ENCODE data around the gene AGPAT1.
A peak's percentile ranks its signal among the peaks of the same experiment; 100 is the strongest.

AGPAT1 gene

GRCh38 chr6:32168807-32169591 lies 6.9 kb downstream of the AGPAT1 start:
- peak; percentile 20 for DNase-seq (ENCODE audit: low spot score)

- no peak for DNase-seq (ENCODE audit: low spot score)
Observed at GRCh38 chr6:32168350-32168749, 7.5 kb downstream of the AGPAT1 start.

GRCh38 chr6:32167761-32168262 lies 8.1 kb downstream of the AGPAT1 start:
- no peak for DNase-seq (ENCODE audit: low spot score)

- no peak for DNase-seq (ENCODE audit: low spot score)
Observed at GRCh38 chr6:32167154-32167760, 8.6 kb downstream of the AGPAT1 start.

- DNase-seq (ENCODE audit: low spot score) = no peak
Observed at GRCh38 chr6:32166411-32167061, 9.3 kb downstream of the AGPAT1 start.

- DNase-seq (ENCODE audit: low spot score) = no peak
Observed at GRCh38 chr6:32164295-32164694, 11.6 kb downstream of the AGPAT1 start, which contains the start of gene EGFL8. EGFL8 (plus strand) TSS chr6:32164595; CDS start chr6:32166166, 1,571 bp downstream.

GRCh38 chr6:32163559-32164258 lies 12.2 kb downstream of the AGPAT1 start:
- DNase-seq (ENCODE audit: low spot score) = no peak

GRCh38 chr6:32158052-32158451 lies 17.8 kb downstream of the AGPAT1 start:
- DNase-seq (ENCODE audit: low spot score) = no peak

GRCh38 chr6:32156891-32157290 lies 19.0 kb downstream of the AGPAT1 start:
- DNase-seq (ENCODE audit: low spot score) = no peak

GRCh38 chr6:32154514-32155161 lies 21.2 kb downstream of the AGPAT1 start:
- peak; percentile 67 for DNase-seq (ENCODE audit: low spot score)

- peak; percentile 94 for DNase-seq (ENCODE audit: low spot score)
Observed at GRCh38 chr6:32153564-32154513, 22.0 kb downstream of the AGPAT1 start, which contains the start of gene PPT2. PPT2 (plus strand) TSS chr6:32154141; CDS start chr6:32154595, 454 bp downstream.

- peak; percentile 26 for DNase-seq (ENCODE audit: low spot score)
Observed at GRCh38 chr6:32152769-32153563, 22.9 kb downstream of the AGPAT1 start.

- peak; percentile 80 for DNase-seq (ENCODE audit: low spot score)
Observed at GRCh38 chr6:32151863-32152768, 23.8 kb downstream of the AGPAT1 start, which contains the start of gene PRRT1. PRRT1 (minus strand) TSS chr6:32151939; CDS start chr6:32151827, 112 bp downstream.

- DNase-seq (ENCODE audit: low spot score) = no peak
Observed at GRCh38 chr6:32151181-32151862, 24.6 kb downstream of the AGPAT1 start.

- DNase-seq (ENCODE audit: low spot score) = no peak
Observed at GRCh38 chr6:32149932-32150870, 25.7 kb downstream of the AGPAT1 start.

GRCh38 chr6:32149092-32149755 lies 26.7 kb downstream of the AGPAT1 start:
- no peak for DNase-seq (ENCODE audit: low spot score)

All from GM03348 (cell line).